GM21381 (cell line): Measurements from ENCODE around the gene PRKAG3.

ENCODE experiments used
- ATAC-seq: cut with Tn5 transposase; IDR thresholded peaks from one replicate; pipeline ENCODE4 v1.9.1; 2021; ENCODE audit warnings: mild to moderate bottlenecking, moderate library complexity; ENCODE audit not compliant: unreplicated experiment

PRKAG3 gene

GRCh38 chr2:218831378-218831990, at the start of gene PRKAG3:
PRKAG3 (minus strand) TSS chr2:218831803.
- ATAC-seq: no peak

DNA sequence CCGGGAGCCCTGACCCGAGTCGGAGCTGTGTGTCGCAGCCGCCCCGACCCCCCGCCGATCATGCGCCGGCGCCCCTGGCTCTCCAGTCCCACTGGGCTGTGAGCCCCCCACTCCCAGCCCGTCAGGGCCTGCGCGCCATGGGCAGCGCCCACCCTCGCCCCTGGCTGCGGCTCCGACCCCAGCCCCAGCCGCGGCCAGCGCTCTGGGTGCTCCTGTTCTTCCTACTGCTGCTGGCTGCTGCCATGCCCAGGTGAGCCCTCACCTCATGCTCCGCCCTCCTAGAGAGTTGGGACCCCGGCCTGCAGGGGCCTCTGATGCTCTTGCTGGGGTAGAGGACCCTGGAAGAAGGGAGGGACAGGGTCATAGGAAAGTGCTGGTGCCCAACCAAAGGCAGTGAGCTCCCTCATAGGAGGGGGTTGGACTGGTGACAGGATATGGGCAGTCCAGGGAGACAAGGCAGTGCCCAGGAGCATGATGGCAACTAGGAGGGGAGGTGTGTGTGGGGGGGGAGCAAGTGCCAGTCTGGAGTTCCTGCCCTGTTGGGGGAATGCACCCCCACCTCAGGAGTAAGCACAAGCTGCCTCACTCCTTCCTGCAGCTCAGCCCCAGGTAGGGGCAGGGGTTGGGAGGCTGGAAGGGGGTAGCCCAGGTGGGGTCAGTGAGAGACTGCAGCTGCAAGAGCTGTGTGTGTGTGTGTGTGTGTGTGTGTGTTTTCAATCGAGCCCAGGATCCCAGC, 49.4 kb upstream of the PRKAG3 start:
- no peak for ATAC-seq

DNA sequence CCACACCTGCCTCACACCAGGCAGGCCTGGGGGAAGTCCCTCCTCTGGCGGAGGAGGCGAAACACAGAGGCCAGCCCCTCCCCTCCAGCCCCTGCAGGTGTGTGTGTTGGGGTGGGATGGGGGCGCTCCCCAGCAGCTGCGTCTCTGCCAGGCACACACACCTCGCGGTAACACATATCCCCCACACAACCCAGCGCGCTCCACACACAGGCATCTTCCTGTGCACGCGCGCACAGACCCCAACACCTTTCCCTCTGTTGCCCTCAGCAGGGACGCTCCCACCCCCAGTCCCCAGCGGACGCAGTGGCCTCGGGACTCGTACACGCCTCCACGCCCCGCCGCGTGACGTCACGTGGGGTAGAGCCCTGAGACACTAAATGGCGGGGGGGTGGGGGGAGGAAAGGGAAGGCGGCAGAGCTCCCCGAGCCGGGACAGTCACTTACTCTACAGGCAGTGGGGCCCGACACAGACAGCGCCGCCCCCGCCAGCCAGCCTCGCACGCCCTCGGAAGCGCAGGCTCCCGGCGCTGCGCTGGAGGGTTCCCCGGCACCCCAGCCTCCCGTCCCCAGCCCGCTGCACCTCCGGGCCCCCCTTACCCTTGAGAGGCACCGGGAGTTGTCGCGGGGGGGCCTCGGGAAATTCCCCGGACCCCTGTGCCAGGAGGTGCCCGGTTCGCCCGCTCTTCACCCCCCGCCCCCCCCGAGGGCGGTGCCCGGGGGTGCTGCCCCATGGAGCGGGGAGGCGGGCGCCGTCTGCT, 48.7 kb upstream of the PRKAG3 start, which contains the start of gene WNT10A:
WNT10A (plus strand) TSS at position 751 of the 757 bp plus-strand sequence. CDS start 144 bp downstream, outside the sequence.
- peak; percentile 68 for ATAC-seq

DNA sequence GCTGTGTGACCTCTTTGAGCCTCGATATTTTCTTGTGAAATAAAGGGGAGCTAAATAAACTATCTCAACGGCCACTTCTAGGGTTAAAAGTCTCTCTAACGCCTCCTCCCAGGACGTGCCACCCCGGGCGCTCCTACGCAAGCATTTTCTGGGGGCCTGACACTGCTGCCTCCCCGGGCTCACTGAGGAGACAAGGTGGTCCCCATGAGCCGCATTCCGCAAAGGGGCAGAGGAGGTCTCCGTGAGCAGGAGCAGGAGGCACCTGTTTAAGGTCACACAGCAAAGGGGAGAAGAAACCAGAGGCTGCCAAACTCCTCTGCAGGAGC, 48.1 kb upstream of the PRKAG3 start:
- no peak for ATAC-seq

DNA sequence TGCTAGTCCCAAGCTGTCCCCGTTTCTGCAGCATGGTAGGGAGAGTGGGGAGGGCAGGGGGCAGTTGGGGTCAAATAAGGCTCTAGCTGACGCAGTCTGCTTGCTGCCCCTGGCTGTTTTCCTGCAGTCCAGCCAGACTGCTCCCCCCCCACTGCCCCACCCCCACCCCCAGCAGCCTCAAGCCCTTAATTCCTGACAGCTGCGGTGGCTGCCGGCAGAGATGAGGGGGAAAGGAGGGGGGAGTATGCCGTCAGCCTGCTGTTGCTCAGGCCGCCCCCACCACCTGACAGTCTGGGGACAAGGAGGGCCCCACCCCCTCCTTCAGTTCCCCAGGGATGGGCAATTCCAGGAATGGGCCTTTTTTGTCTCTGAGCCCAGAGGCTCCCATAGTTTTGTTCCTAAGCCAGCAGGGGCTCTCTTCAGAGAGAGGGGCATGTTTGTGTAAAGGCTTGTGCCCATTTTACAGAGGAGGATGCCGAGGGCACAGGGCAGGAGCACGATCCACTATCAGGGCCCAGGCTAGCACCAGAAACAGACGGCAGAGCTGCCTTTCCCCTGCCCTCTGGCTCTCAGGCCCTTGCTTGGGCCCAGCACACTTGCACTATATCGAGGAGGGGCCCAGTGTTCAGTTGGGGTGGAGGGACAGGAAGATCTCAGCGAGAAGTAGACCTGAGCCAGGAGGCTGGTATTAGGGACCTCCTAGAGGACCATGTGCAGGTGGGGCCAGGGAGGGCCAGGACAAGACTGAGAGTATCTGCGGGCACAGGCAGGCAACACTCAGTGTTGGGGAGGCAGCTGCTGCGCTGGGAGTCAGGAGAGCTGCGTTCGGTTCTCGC, 47.5 kb upstream of the PRKAG3 start:
- ATAC-seq: no peak

DNA sequence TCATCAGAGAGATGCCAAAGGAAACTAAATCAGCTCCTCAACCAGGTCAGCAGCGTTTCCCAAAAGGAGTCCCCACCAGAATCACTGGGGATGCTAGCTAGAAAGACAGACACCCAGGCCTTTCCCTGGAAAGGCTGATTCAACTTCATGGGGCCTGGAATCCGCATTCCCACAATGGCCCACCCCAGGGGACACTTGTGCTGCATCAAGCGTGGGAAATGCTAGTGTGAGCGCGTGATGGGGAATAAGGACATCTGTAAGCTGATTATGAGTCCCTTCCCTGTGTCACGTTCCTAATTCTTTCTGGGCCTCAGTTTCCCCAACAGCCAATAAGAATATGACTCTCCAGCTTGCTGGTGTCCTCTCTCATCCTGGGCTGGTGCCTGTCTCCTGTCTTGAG, 46.9 kb upstream of the PRKAG3 start:
- no peak for ATAC-seq

GRCh38 chr2:218877891-218878290, 46.3 kb upstream of the PRKAG3 start:
- no peak for ATAC-seq

GRCh38 chr2:218877331-218877730, 45.7 kb upstream of the PRKAG3 start:
- no peak for ATAC-seq

GRCh38 chr2:218876562-218877219, 45.1 kb upstream of the PRKAG3 start:
- no peak for ATAC-seq

DNA sequence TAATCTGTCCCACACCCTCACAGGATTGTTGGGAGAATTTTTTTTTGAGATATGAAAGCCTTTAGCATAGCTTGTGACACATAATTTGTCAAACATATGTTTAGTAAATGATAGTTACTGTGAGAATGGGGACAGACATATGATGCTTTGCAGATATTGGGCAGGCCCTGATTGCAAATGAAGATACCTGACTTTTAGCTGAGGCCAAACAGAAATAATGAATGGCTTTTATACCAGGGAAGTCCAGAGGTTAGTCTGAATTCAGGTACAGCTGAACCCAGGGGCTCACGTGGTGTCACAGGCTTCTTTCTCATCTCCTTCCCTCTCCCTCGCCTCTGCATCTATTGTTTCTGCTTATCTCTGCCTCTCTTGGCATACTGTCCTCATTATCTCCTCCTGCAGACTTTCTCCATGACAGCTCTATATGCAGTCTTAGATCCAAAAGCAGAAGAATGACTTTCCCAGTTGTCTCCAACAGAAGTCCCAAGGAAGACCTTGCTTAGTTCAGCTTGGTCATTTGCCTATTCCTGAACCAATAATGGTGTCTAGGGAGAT, 44.2 kb upstream of the PRKAG3 start:
- ATAC-seq: no peak

- no peak for ATAC-seq
Observed at GRCh38 chr2:218873359-218874194, 42.0 kb upstream of the PRKAG3 start.

- ATAC-seq: no peak
Observed at GRCh38 chr2:218872645-218873358, 41.2 kb upstream of the PRKAG3 start.

- ATAC-seq: no peak
Observed at GRCh38 chr2:218871345-218872302, 40.0 kb upstream of the PRKAG3 start.

DNA sequence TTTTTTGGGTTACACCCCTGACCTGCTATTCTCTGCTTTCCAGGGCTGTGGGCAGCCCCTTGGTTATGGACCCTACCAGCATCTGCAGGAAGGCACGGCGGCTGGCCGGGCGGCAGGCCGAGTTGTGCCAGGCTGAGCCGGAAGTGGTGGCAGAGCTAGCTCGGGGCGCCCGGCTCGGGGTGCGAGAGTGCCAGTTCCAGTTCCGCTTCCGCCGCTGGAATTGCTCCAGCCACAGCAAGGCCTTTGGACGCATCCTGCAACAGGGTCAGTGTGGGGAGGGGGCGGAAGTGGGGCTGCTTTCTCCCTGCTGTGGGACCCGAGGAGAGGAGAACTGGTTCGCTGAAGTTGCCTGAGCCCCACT, 39.4 kb upstream of the PRKAG3 start:
- ATAC-seq: no peak

GRCh38 chr2:218869064-218869463, 37.5 kb upstream of the PRKAG3 start:
- ATAC-seq: no peak

GRCh38 chr2:218867900-218868299, 36.3 kb upstream of the PRKAG3 start:
- ATAC-seq: no peak

DNA sequence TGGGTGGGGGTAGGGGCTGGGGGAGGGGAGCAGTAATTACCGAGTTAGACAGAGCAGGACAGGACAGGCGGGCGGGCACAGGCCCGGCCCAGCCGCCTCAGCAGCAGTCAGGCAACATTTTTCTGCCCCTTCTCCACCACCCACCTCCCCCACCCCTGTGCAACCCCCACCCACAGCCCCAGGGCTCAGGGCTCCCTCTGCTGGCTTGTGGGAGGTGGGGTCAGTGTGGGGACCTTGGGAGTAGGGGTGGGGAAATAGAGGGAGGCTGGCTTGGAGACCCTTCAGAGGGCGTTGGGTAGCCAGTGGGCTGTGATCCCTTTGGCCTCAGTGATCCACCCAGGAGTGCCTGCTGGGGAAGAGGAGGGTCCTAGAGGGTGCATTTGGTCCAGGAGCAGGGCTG, 34.4 kb upstream of the PRKAG3 start:
- ATAC-seq: no peak

DNA sequence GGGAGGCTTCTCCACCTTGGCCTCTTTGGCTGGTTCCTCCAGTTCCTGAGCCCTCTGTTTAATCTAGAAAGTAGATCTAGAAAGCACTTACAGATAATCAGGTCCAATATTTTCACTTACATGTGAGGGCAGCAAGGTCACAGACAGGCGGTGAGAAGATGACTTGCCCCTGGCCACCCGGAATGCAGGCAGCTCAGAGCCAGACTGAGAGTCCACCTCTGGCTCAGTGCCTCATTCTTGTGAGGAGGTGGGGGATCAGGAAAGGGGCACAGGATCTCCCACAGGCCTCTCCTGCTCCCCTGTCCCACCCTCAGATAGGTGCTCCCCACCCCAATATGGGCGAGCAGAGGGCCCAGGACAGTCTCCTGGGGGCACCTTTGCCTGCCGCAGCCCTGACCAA, 33.8 kb upstream of the PRKAG3 start:
- ATAC-seq: no peak
